GM23338 (cell line): Measurements from ENCODE around the gene CRYBG3. TPM values are rescaled to one million over a fixed set of nuclear protein-coding genes. Genes with fewer than 3 reads are reported as not detected.

Experiments
- ATAC-seq: fragments of 200-7000 bp; cut with Tn5 transposase; 3 replicates; pipeline ENCODE4 v1.9.1; 2020
- DNase-seq: peaks from one replicate; pipeline ENCODE4 v3.0.0-alpha.2; 2015; ENCODE audit warnings: low spot score
- H2AFZ ChIP-seq: fragments of 200-600 bp; sonication (generic); 2 replicates; pipeline ENCODE4 v1.8.0; 2016; ENCODE audit warnings: antibody characterized with exemption, mild to moderate bottlenecking, moderate library complexity
- H3F3A ChIP-seq: fragments of 200-600 bp; sonication (generic); replicated peaks from 2 replicates; pipeline ENCODE4 v1.8.0; 2017; ENCODE audit warnings: antibody characterized with exemption, mixed run types, low read depth
- H3K27ac ChIP-seq: fragments of 200-600 bp; sonication (generic); 2 replicates; pipeline ENCODE4 v1.6.1; 2016; ENCODE audit warnings: low read depth
- H3K27me3 ChIP-seq: fragments of 200-600 bp; sonication (generic); 2 replicates; pipeline ENCODE4 v1.8.0; 2016; ENCODE audit warnings: mild to moderate bottlenecking, mixed run types, moderate library complexity; ENCODE audit not compliant: insufficient read depth
- H3K36me3 ChIP-seq: fragments of 200-600 bp; sonication (generic); 2 replicates; pipeline ENCODE4 v1.8.0; 2016; ENCODE audit warnings: mild to moderate bottlenecking; ENCODE audit not compliant: insufficient read depth
- H3K4me1 ChIP-seq: fragments of 200-600 bp; sonication (generic); 2 replicates; pipeline ENCODE4 v1.8.0; 2016; ENCODE audit warnings: mild to moderate bottlenecking, moderate library complexity; ENCODE audit not compliant: insufficient read depth
- H3K4me2 ChIP-seq: fragments of 200-600 bp; sonication (generic); 2 replicates; pipeline ENCODE4 v1.7.1; 2017; ENCODE audit warnings: mixed run types
- H3K4me3 ChIP-seq: fragments of 200-600 bp; sonication (generic); 2 replicates; pipeline ENCODE4 v1.6.1; 2016; ENCODE audit warnings: mixed run types
- H3K79me2 ChIP-seq: fragments of 200-600 bp; sonication (generic); replicated peaks from 2 replicates; pipeline ENCODE4 v1.8.0; 2017; ENCODE audit warnings: mild to moderate bottlenecking; ENCODE audit not compliant: insufficient read depth
- H3K9me2 ChIP-seq: fragments of 200-600 bp; sonication (generic); 2 replicates; pipeline ENCODE4 v1.8.0; 2017; ENCODE audit not compliant: insufficient read depth
- H4K20me1 ChIP-seq: fragments of 200-600 bp; sonication (generic); replicated peaks from 2 replicates; pipeline ENCODE4 v1.8.0; 2017; ENCODE audit warnings: mild to moderate bottlenecking; ENCODE audit not compliant: insufficient read depth
- H3K27ac Mint-ChIP-seq: 2 replicates; pipeline ENCODE4 v1.8.0; 2020; ENCODE audit warnings: inconsistent platforms, mild to moderate bottlenecking, moderate library complexity, mixed read lengths
- H3K27me3 Mint-ChIP-seq: 3 replicates; pipeline ENCODE4 v1.8.0; 2022; ENCODE audit warnings: low read depth, mild to moderate bottlenecking, moderate library complexity, mixed read lengths, inconsistent platforms; ENCODE audit not compliant: insufficient read depth, poor library complexity
- H3K36me3 Mint-ChIP-seq: 3 replicates; pipeline ENCODE4 v1.8.0; 2021; ENCODE audit warnings: low read depth, mild to moderate bottlenecking, inconsistent platforms, moderate library complexity, mixed read lengths
- H3K4me1 Mint-ChIP-seq: 3 replicates; pipeline ENCODE4 v1.8.0; 2020; ENCODE audit warnings: mild to moderate bottlenecking, inconsistent platforms, mixed read lengths
- H3K4me3 Mint-ChIP-seq: 3 replicates; pipeline ENCODE4 v1.8.0; 2021; ENCODE audit warnings: moderate library complexity, mild to moderate bottlenecking, inconsistent platforms, mixed read lengths
- H3K9me3 Mint-ChIP-seq: 3 replicates; pipeline ENCODE4 v1.8.0; 2020; ENCODE audit warnings: moderate library complexity, mild to moderate bottlenecking, inconsistent platforms, mixed read lengths
- CREB1 ChIP-seq: fragments of 250-450 bp; sonication (Bioruptor Pico); IDR thresholded peaks from 2 replicates; pipeline ENCODE4 v1.5.0; 2020; ENCODE audit warnings: low read depth, mild to moderate bottlenecking, moderate library complexity
- CTCF ChIP-seq, 2 experiments: fragments of 200-600 bp in 1 of 2; sonication (generic) in 1 of 2; conservative IDR thresholded peaks; 2 replicates each; pipeline versions ENCODE4 v1.5.1 to v1.6.1; 2016 to 2017; ENCODE audit warnings: antibody characterized with exemption in 2 of 2, low read depth in 2 of 2, mild to moderate bottlenecking in 2 of 2, moderate library complexity in 1 of 2
- ETS1 ChIP-seq: IDR thresholded peaks from 2 replicates; pipeline ENCODE4 v1.6.1; 2016; ENCODE audit warnings: antibody characterized with exemption
- POLR2AphosphoS5 ChIP-seq: IDR thresholded peaks from 2 replicates; pipeline ENCODE4 v1.6.1; 2016; ENCODE audit warnings: antibody characterized with exemption, low read depth
- REST ChIP-seq: IDR thresholded peaks from one replicate; pipeline ENCODE4 v1.6.1; 2018; ENCODE audit warnings: antibody characterized with exemption; ENCODE audit not compliant: unreplicated experiment
- STAT1 ChIP-seq: IDR thresholded peaks from one replicate; pipeline ENCODE4 v1.6.1; 2016; ENCODE audit warnings: antibody characterized with exemption; ENCODE audit not compliant: unreplicated experiment
- ZNF114 ChIP-seq: fragments of 250-450 bp; sonication (Bioruptor Pico); IDR thresholded peaks from 2 replicates; pipeline ENCODE4 v1.5.0; 2020; ENCODE audit warnings: mild to moderate bottlenecking, moderate library complexity
- ZNF462 ChIP-seq: fragments of 250-450 bp; sonication (Bioruptor Pico); IDR thresholded peaks from 2 replicates; pipeline ENCODE4 v1.5.0; 2020; ENCODE audit warnings: mild to moderate bottlenecking, moderate library complexity
- polyA plus RNA-seq: library from polyadenylated mRNA; unstranded; fragments of >200 nt; fragmentation: Nextera tagmentation; extraction: Ambion mirVana; gene quantifications from 2 replicates; pipeline ENCODE4 v1.2.1, GENCODE V29; 2016
- total RNA-seq: library from RNA; depleted of rRNA; stranded (reverse); fragments of >200 nt; shearing (Covaris generic); gene quantifications from 2 replicates; pipeline ENCODE4 v1.2.3, GENCODE V29; 2014

CRYBG3 gene
- total and polyA plus RNA-seq, 2 experiments from 2014 or later = 2.3 to 8.9 TPM

GRCh38 chr3:97970956-97971620 lies 149.3 kb downstream of the CRYBG3 start (continued):
- TF ChIP-seq REST (no peak), CTCF (conservative IDR thresholded peaks at IDR 0.05; ENCODE audit: low read depth in 2 of 2) (no peak), ZNF114 (CRISPR knock-in tag) (no peak)

GRCh38 chr3:97971679-97972567 lies 150.1 kb downstream of the CRYBG3 start, which contains the start of gene RIOX2:
Gene RIOX2, minus strand, starts transcription at chr3:97972431. Its CDS starts 4,838 bp downstream, at chr3:97967593.
- no peaks in the 10 kb centered on the region for H3K36me3 ChIP-seq
- H3K27ac Mint-ChIP-seq = no peak within 1 kb of the TSS
- peaks cover 18% of the 10 kb centered on the region for H3K27me3 Mint-ChIP-seq
- no peaks in the 10 kb centered on the region; the same call in 1 of the 2 replicates for H3K4me1 ChIP-seq
- H4K20me1 ChIP-seq = no peaks in the 10 kb centered on the region; the same call in 1 of the 2 replicates
- no peaks in the 10 kb centered on the region for H3K9me3 Mint-ChIP-seq
- H3F3A ChIP-seq = no peaks in the 10 kb centered on the region
- H3K9me2 ChIP-seq = 0 out of 2 replicates have a peak, but pooled peaks cover 3% of the 10 kb centered on the region
- H3K79me2 ChIP-seq = peaks cover 4% of the 10 kb centered on the region; the same call in 1 of the 2 replicates
- ATAC-seq = peak; percentile 81
- H2AFZ ChIP-seq = peak within 1 kb of the TSS; percentile 80
- no peak within 1 kb of the TSS for H3K27ac ChIP-seq
- H3K4me1 Mint-ChIP-seq = peaks cover 29% of the 10 kb centered on the region
- H3K4me3 ChIP-seq = peak within 1 kb of the TSS; percentile 63
- H3K27me3 ChIP-seq = peaks cover 14% of the 10 kb centered on the region
- H3K4me2 ChIP-seq = peak within 1 kb of the TSS; percentile 80
- peak within 1 kb of the TSS; percentile 86 for H3K4me3 Mint-ChIP-seq
- H3K36me3 Mint-ChIP-seq = 0 out of 3 replicates have a peak, but pooled peaks cover 3% of the 10 kb centered on the region
- TF ChIP-seq ETS1 = no peak
- peak; percentile 67 for TF ChIP-seq CREB1 (CRISPR knock-in tag)
- peak; percentile 42; the same call in 1 of the 2 replicates for TF ChIP-seq POLR2AphosphoS5
- no peak for TF ChIP-seq ZNF462 (CRISPR knock-in tag)
- no peak for TF ChIP-seq STAT1
- peak; percentile 79 for DNase-seq
